Gastrocnemius medialis (tissue), 4 donors: ENCODE measurements around the gene ATP11A.

ENCODE experiments used
- CTCF ChIP-seq, 5 experiments: fragments of 450-650 bp in 3 of 5; fragments of 200-600 bp in 2 of 5; sonication (generic) in 2 of 5; IDR thresholded peaks in 4 of 5; conservative IDR thresholded peaks in 1 of 5; 1 replicate in 4 of 5; 2 replicates in 1 of 5; pipeline ENCODE4 v1.5.1; 2016 to 2019; ENCODE audit warnings: antibody characterized with exemption in 5 of 5, mild to moderate bottlenecking in 3 of 5, moderate library complexity in 3 of 5
- POLR2A ChIP-seq, 2 donors: fragments of 450-650 bp; IDR thresholded peaks; one replicate each; pipeline ENCODE4 v1.6.1; 2017; ENCODE audit warnings: antibody characterized with exemption in 2 of 2, mild to moderate bottlenecking in 2 of 2, moderate library complexity in 2 of 2

- TF ChIP-seq CTCF (IDR thresholded peaks at IDR 0.05 in 4 of 5, conservative IDR thresholded peaks at IDR 0.05 in 1 of 5) (no peak), POLR2A (IDR thresholded peaks at IDR 0.05) (no peak)
Observed at GRCh38 chr13:112912726-112913440, 223.0 kb downstream of the ATP11A start.
